PC-9 (cell line): ENCODE measurements around the gene CDK17.

Experiments used
- CTCF ChIP-seq: fragments of 200-600 bp; sonication (generic); conservative IDR thresholded peaks from 2 replicates; pipeline ENCODE4 v1.6.1; 2017; ENCODE audit warnings: mixed run types, antibody characterized with exemption, mild to moderate bottlenecking, moderate library complexity
- EZH2 ChIP-seq: fragments of 200-600 bp; sonication (generic); IDR thresholded peaks from 2 replicates; pipeline ENCODE4 v1.8.0; 2017; ENCODE audit warnings: antibody characterized with exemption, low read depth

- no peak for TF ChIP-seq CTCF
- no peak for TF ChIP-seq EZH2
These were observed 78.3 kb downstream of the CDK17 start for GRCh38 chr12:96321941-96322340.
